ENCODE data around the gene NAA60.

Gene NAA60

DNA sequence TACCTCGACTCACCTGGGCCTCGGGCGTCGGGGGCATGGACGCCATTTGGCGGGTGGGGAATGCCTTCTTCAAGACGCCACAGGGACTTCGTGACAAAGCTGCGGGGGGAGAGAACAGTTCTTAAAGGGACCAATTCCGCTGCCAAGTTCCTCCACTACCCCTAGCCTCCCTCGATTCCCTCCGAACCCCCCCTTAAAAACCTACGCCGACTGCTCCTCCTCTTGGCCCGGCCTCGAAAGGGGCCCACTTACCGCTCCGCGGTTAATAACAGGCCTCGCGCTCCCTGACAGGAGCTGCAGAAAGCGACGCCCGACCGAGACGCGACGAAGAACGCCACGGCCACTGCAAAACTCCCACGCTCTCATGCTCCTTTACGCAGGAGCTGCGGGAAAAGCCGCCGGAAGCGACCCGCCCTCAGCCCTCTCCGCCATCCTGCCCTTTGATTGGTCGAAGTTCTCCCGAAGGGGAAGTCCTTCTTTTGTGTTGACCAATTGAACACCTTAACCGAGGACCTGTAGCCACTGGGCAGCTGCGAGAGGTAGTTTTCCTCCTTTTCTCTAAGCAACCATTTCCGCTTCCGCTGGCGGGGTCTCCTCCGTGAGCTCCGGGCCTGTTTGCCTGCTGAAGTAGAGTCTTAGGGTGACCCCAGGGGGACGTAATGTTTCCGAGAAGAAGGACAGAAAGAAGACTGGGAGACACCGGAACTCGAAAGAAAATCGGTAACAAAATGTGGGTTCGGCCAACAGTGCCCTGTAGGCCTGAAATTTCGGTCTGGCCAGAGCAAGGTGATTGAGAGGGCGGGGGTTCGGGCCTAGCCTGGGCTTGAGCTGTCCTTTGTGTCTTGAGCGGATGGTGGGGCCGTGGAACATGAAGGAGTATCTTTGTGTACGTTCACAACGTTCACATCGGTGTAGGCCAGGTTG is at the start of gene NAA60, which contains the start of gene ZNF597:
Gene NAA60, plus strand, starts transcription at position 573 of the 924 bp plus-strand sequence. CDS start 32,548 bp downstream, outside the sequence.
Gene ZNF597, minus strand, starts transcription at position 397 of the 924 bp plus-strand sequence. Its CDS starts 351 bp downstream, at position 46.
- DNase-seq (ENCODE audit: low read depth in 2 of 2): peak; percentile 71 to 74

GRCh38 chr16:3400446-3400778 is 43.1 kb upstream of the NAA60 start:
- DNase-seq (ENCODE audit: low read depth in 2 of 2): peak in 1 of 2 donors; percentile 1

- DNase-seq (ENCODE audit: low read depth in 2 of 2): peak; percentile 98
These were observed 42.4 kb upstream of the NAA60 start, which contains the start of the genes ZNF174 and ZSCAN32 for GRCh38 chr16:3400779-3401688. Gene ZNF174, plus strand, starts transcription at chr16:3401215. Its CDS starts 790 bp downstream, at chr16:3402005. Gene ZSCAN32, minus strand, starts transcription at chr16:3401004. Its CDS starts 3,447 bp downstream, at chr16:3397557.

DNA sequence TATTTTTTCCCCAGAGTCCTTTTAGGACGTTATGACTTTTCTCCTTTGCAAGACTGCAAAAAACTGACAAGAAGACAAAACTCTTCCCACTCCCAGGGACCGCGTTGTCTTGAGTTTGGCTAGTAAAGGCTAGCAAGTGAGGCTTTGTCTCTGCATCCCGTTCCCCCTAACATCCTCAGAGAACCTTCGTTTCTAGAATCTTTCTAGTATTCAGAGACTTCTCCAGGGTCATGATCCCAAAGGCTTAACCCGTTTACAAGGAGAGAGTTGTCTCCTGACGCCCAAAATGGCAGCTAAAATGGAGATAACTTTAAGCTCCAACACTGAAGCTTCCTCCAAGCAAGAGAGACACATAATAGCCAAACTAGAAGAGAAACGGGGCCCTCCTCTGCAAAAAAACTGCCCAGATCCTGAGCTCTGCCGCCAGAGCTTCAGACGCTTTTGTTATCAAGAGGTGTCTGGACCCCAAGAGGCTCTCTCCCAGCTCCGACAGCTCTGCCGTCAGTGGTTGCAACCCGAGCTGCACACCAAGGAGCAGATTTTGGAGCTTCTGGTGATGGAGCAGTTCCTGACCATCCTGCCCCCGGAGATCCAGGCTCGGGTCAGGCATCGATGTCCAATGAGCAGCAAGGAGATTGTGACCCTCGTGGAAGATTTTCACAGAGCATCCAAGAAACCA is 41.6 kb upstream of the NAA60 start:
- DNase-seq (ENCODE audit: low read depth in 2 of 2): no peak

- DNase-seq (ENCODE audit: low read depth in 2 of 2): no peak
These were observed 34.8 kb upstream of the NAA60 start for GRCh38 chr16:3408561-3409197.

- DNase-seq (ENCODE audit: low read depth in 2 of 2): no peak
These were observed 29.6 kb upstream of the NAA60 start for GRCh38 chr16:3413730-3414379.

DNA sequence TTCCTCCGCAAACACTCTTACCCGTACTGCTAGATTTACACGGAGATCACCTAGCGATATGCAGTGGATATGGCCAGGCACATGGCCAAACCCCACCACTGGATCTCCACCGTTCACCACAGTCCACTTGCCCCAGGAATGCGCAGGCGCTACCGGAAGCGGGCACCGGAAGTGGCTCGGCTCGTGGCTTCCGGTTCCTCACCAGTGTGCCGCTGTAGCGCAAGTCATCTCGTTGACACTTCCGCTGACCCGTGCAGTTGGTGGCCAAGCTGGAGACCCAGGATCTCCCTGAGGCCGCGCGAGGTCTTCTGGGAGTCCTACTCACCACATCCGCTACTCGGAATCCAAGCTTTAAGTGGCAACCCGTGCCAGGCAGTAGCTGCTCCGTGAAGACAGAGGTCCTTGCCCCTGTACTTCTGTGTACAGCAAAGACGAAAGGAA is 11.7 kb upstream of the NAA60 start:
- peak; percentile 24 to 33 for DNase-seq (ENCODE audit: low read depth in 2 of 2)

- no peak for DNase-seq (ENCODE audit: low read depth in 2 of 2)
These were observed 9.1 kb upstream of the NAA60 start for GRCh38 chr16:3434373-3434772.

DNA sequence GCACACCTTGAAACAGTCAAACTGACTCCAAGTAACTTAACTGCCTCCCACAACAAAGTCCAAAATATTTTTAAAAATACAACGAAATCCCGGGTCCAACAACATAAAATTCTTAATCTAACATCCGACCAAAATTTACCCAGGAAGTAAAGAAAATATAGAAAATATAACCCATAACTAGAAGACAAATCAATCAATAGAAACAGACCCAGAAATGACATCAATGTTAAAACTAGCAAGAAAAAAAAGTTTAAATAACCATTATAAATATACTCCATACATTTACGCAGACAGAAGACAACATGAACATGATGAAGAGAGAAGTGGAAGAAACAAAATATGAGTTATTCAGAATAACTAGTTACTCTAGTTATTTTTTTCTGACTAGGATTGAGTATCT is 3.8 kb upstream of the NAA60 start:
- DNase-seq (ENCODE audit: low read depth in 2 of 2): no peak

GRCh38 chr16:3444032-3444388 is 530 bp downstream of the NAA60 start:
- no peak for DNase-seq (ENCODE audit: low read depth in 2 of 2)

DNA sequence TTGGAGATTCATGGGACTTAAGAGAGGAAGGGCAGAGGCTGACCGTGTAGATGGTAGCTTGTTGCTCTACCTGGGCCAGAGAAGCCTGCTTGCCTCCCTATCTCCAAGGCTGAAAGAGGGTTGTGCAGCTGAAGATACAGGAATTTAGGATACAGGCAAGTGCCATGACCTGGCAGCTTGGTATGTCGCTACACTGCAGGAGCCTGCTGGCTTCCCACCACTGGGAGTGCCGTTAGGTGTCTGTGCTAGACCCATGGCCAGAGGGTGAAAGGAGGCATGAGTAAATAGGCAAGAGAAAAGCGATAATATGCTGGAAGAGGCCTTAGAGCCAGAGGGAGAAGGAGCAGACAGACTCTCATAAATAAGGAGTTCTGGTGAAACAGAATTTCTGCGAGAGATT is 10.6 kb downstream of the NAA60 start:
- DNase-seq (ENCODE audit: low read depth in 2 of 2): no peak

GRCh38 chr16:3454631-3455147 is 11.2 kb downstream of the NAA60 start:
- DNase-seq (ENCODE audit: low read depth in 2 of 2): no peak

GRCh38 chr16:3457434-3458252 is 14.2 kb downstream of the NAA60 start:
- DNase-seq (ENCODE audit: low read depth in 2 of 2): peak; percentile 72 to 87

DNA sequence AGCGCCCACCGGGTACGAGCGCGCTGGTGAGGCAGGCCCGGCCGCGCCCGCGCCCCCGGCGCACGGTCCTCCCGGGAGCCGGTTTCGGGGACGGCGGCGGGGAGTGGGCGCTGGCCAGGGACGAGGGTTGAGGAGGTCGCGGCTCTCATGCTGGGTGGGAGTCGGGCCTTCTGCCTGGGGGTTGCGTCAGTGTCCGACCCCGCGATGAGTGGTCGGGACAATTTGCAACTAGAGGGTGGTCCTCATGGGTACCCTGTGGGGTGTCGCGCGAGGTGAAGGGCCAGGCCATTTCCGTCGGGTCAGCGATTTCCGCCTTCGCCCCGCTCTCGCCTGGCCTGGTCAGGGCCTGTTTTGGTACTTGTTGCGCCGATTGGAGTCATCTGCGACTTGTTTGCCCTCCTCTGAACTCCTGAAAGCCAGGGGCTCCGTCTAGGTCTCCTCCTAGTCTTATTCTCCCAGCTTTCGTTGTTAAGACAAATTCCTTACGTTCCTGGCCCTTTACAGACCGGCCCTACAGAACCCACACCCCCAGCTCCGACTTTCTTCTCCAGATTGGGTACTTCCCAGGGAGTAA is 14.9 kb downstream of the NAA60 start:
- DNase-seq (ENCODE audit: low read depth in 2 of 2): no peak

- no peak for DNase-seq (ENCODE audit: low read depth in 2 of 2)
These were observed 15.4 kb downstream of the NAA60 start for GRCh38 chr16:3458852-3459361.

DNA sequence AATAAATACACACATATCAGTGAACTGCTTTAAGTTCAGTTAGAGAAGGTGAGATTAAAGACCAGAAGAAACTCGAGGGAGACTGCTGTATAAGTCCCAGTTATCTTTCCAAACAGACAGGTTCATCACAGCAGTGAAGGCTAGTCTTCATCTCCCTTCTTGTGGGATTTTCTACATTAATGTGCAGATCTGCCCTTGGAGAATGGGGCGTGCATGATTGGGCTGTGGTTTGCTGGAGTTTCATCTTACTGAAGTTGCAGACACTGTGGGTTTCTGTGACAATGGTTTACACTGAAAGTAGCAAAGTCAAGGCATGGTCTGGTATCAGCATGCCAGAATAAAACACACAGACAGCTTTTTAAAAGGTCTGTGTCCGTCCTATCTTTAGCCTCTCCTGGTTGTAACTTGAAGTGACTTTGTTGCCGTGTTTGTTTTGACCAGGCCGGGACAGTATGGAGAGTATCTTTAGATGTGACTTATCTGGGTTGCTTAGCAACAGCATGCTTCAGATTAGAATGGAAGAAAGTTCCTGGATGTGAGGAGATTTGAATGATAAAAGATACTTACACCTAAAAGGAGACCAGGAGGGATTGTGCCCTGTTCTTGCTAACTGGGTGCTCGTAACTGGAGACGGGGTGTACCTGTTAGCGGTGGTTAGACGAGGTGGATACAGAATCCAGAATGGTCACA is 16.1 kb downstream of the NAA60 start:
- DNase-seq (ENCODE audit: low read depth in 2 of 2): no peak

- DNase-seq (ENCODE audit: low read depth in 2 of 2): no peak
These were observed 16.6 kb downstream of the NAA60 start for GRCh38 chr16:3460121-3460520.

- DNase-seq (ENCODE audit: low read depth in 2 of 2): no peak
These were observed 17.1 kb downstream of the NAA60 start for GRCh38 chr16:3460585-3460984.

Data from stimulated activated CD8-positive, alpha-beta memory T cell treated with anti-CD3 and anti-CD28 coated beads, Interleukin-7, amount 100 ng/mL, for 4 hours (primary cell).